Spleen (tissue), 7 donors: ENCODE data around the gene IDE.

ENCODE experiments used
- CTCF ChIP-seq, 11 experiments: fragments of 200-600 bp in 7 of 11; fragments of 450-650 bp in 4 of 11; sonication (generic) in 4 of 11; IDR thresholded peaks in 8 of 11; conservative IDR thresholded peaks in 3 of 11; 1 replicate in 7 of 11; 2 replicates in 4 of 11; pipeline versions ENCODE4 v1.4.0 to v1.8.0; 2016 to 2021; ENCODE audit warnings: antibody characterized with exemption in 11 of 11, inconsistent platforms in 4 of 11, mild to moderate bottlenecking in 1 of 11
- POLR2A ChIP-seq, 3 donors: fragments of 450-650 bp; IDR thresholded peaks; one replicate each; pipeline ENCODE4 v1.5.1; 2017; ENCODE audit warnings: antibody characterized with exemption in 3 of 3, mild to moderate bottlenecking in 1 of 3
- donor health status: DM: no; HTN: no; CAD: no; lungs with moderate emphysema.
- donor health status: DM: no; HTN: no; CAD: no.
- donor health status: DM: no; HTN: no; CAD: no.

- no peak for TF ChIP-seq CTCF (IDR thresholded peaks at IDR 0.05 in 8 of 11, conservative IDR thresholded peaks at IDR 0.05 in 3 of 11)
- no peak for TF ChIP-seq POLR2A (IDR thresholded peaks at IDR 0.05)
These were observed 21.6 kb upstream of the IDE start for GRCh38 chr10:92595505-92595904.
